Measurements from ENCODE around the gene GRIN2A.

Gene GRIN2A

DNA sequence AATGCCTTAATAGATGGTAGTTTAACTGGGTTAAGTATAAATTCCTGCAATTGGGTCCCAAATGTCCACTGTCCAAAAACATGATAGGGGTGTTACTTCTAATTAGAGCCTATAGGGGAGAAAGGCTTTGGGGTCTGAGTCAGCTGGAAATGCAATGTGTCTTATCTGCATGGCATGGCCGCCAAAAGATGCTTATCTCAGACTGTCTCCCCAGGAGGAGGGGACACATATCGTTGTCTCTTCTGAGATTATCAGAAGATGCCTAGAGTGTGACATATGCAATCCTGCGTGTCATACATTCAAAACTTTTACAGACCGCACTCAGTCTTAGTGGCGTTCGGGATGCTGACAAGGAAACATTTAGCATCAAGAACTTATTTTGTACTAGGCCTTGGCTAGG, 442.9 kb downstream of the GRIN2A start:
- DNase-seq, result no peak

- no peak for DNase-seq
Observed at GRCh38 chr16:9738690-9739089, 443.5 kb downstream of the GRIN2A start.

GRCh38 chr16:9736547-9736946, 445.7 kb downstream of the GRIN2A start:
- DNase-seq, result no peak

- DNase-seq, result no peak
Observed at GRCh38 chr16:9723136-9723535, 459.1 kb downstream of the GRIN2A start.

GRCh38 chr16:9713907-9714306, 468.3 kb downstream of the GRIN2A start:
- DNase-seq, result no peak

- DNase-seq, result no peak
Observed at GRCh38 chr16:9713156-9713555, 469.1 kb downstream of the GRIN2A start.

DNA sequence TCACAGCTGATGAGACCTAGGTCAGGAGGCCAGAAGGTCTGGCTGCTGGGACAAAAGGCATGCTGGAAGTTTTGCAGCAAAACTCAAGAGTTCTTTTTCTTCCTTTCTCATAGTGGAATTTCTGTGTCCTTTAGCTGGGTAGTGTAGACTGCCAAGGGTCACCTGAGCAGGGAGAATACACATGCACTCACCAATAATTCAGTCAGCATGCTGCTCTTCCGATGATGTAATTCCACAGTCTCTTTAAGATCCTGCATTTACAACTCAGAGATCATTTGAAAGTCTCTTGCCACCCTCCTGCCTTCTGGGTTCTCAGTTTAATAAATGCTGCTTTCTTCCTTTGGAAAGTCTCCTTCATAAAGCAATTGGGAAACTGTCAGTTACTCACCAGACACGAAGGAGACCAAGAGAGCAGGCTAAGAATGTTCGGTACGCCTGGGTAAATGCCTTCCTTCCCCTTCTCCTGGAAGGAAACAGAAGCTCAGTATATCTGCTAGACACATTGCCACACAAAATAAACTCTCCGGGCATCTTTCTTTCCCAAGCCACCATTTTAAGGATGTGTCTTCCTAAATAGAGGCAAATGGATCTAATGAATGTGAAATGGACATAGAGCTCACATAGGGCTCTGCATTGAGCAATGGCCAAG, 473.1 kb downstream of the GRIN2A start:
- DNase-seq, result no peak

DNA sequence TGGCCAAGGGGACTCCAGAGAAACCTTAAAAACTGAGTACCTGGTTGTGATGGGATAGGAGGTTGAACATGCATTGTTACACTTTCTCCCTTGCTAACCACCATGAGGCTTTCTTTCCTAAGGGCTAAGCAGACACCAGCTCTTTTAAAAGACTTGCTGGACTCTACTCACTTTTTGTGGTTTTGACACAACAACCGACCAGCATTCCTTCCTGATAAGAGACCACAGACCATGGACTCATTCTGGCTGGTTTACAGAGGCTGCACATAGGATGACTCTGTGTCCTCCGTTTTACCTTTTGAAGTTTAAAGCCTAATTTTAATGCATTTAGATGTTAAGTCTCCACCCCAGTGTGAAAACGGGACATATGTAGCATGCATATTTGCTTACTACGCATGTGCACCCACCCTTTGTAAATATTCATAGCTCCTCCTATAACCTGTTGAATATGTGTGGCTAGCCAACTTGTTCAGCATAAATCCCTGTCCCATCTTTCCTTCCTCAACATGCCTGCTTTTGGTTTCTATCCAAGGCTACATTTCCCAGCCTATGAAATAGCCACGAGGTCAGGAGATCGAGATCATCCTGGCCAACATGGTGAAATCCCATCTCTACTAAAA, 475.9 kb downstream of the GRIN2A start:
- DNase-seq, result no peak

- DNase-seq, result no peak
Observed at GRCh38 chr16:9703731-9704130, 478.5 kb downstream of the GRIN2A start.

All from NCI-H524 (cell line).